Keratinocyte (primary cell): ENCODE measurements around the gene FUT8. TPM values are rescaled to one million over a fixed set of nuclear protein-coding genes. Genes with fewer than 3 reads are reported as not detected.

Source experiments
- DNase-seq: peaks from one replicate; pipeline ENCODE4 v3.0.0-alpha.2; 2011; ENCODE audit warnings: low read depth, missing footprints, low spot score
- FAIRE-seq: peaks from 2 replicates; lab custom pipeline; 2011; peaks lifted over from hg19 to GRCh38; lab: Jason Lieb, UNC
- H2AFZ ChIP-seq: 2 replicates; pipeline ENCODE4 v1.6.0; 2012; ENCODE audit warnings: low read length, control low read depth, inconsistent platforms; ENCODE audit not compliant: control insufficient read depth
- H3K27ac ChIP-seq: 2 replicates; pipeline ENCODE4 v1.5.1; 2011; ENCODE audit warnings: low read length; ENCODE audit not compliant: control insufficient read depth, insufficient read depth
- H3K27me3 ChIP-seq: 3 replicates; pipeline ENCODE4 v1.6.0; 2011; ENCODE audit warnings: low read length; ENCODE audit not compliant: control insufficient read depth, insufficient read depth; ENCODE audit errors: extremely low read depth
- H3K36me3 ChIP-seq, 2 experiments: 2 replicates in 1 of 2; 3 replicates in 1 of 2; pipeline ENCODE4 v1.5.1; 2011; ENCODE audit warnings: low read length in 2 of 2, mild to moderate bottlenecking in 1 of 2; ENCODE audit not compliant: control insufficient read depth in 2 of 2, insufficient read depth in 2 of 2; ENCODE audit errors: extremely low read depth in 1 of 2
- H3K4me1 ChIP-seq: 3 replicates; pipeline ENCODE4 v1.5.1; 2011; ENCODE audit warnings: low read length; ENCODE audit not compliant: control insufficient read depth, insufficient read depth; ENCODE audit errors: extremely low read depth
- H3K4me2 ChIP-seq: 3 replicates; pipeline ENCODE4 v1.6.0; 2011; ENCODE audit warnings: low read depth, low read length; ENCODE audit not compliant: control insufficient read depth, insufficient read depth; ENCODE audit errors: extremely low read depth
- H3K4me3 ChIP-seq, 3 experiments: fragments of 200-600 bp in 1 of 3; sonication (generic) in 1 of 3; 2 replicates in 2 of 3; 3 replicates in 1 of 3; pipeline ENCODE4 v1.5.1; 2011 to 2016; ENCODE audit warnings: low read length in 3 of 3, mild to moderate bottlenecking in 3 of 3, control low read depth in 2 of 3, inconsistent platforms in 1 of 3, low read depth in 1 of 3, mixed read lengths in 1 of 3, mixed run types in 1 of 3, moderate library complexity in 1 of 3; ENCODE audit not compliant: control insufficient read depth in 2 of 3, insufficient read depth in 2 of 3; ENCODE audit errors: extremely low read depth in 1 of 3
- H3K79me2 ChIP-seq: 2 replicates; pipeline ENCODE4 v1.6.0; 2012; ENCODE audit warnings: low read length; ENCODE audit not compliant: control insufficient read depth, insufficient read depth
- H3K9ac ChIP-seq: 3 replicates; pipeline ENCODE4 v1.6.0; 2011; ENCODE audit warnings: low read length; ENCODE audit not compliant: control insufficient read depth, insufficient read depth; ENCODE audit errors: extremely low read depth
- H3K9me1 ChIP-seq: 3 replicates; pipeline ENCODE4 v1.6.0; 2011; ENCODE audit warnings: low read length; ENCODE audit not compliant: control insufficient read depth, insufficient read depth; ENCODE audit errors: extremely low read depth
- H3K9me3 ChIP-seq: 2 replicates; pipeline ENCODE4 v1.5.1; 2012; ENCODE audit warnings: low read depth, low read length; ENCODE audit not compliant: control insufficient read depth
- H4K20me1 ChIP-seq: 3 replicates; pipeline ENCODE4 v1.6.0; 2011; ENCODE audit warnings: low read length; ENCODE audit not compliant: control insufficient read depth, insufficient read depth; ENCODE audit errors: extremely low read depth
- EZH2 ChIP-seq: IDR thresholded peaks from one replicate; pipeline ENCODE4 v1.6.1; 2012; ENCODE audit warnings: inconsistent platforms, mild to moderate bottlenecking, low read length, moderate library complexity
- dilution Hi-C: fragments of 300-500 bp; cut with MboI; formaldehyde crosslinking; loops from one replicate; pipeline ENCODE4 v1.7.0; 2020; ENCODE audit warnings: low sequenced_read_pairs; ENCODE audit not compliant: extremely low pct_ligation_motif_present
- polyA plus RNA-seq, 5 experiments: library from polyadenylated mRNA; depleted of rRNA in 3 of 5; stranded (reverse) in 3 of 5; stranded (forward) in 1 of 5; unstranded in 1 of 5; fragments of >200 nt; gene quantifications; 1 replicate in 1 of 5; 2 replicates in 3 of 5; 3 replicates in 1 of 5; pipeline versions ENCODE4 v1.2.1 to v1.2.3, GENCODE V29; 2011 to 2012; ENCODE audit warnings: missing spikeins in 2 of 5, low read depth in 1 of 5, low replicate concordance in 1 of 5
- TF ChIP-seq, protein P1 (sequence below), 3 experiments: IDR thresholded peaks in 1 of 3; conservative IDR thresholded peaks in 1 of 3; optimal IDR thresholded peaks in 1 of 3; 2 replicates in 2 of 3; 3 replicates in 1 of 3; pipeline versions ENCODE3 to v1.5.1; 2011; ENCODE audit warnings: low read length in 3 of 3, mild to moderate bottlenecking in 3 of 3, moderate library complexity in 2 of 3, control low read depth in 1 of 3, inconsistent platforms in 1 of 3; ENCODE audit not compliant: insufficient read depth in 2 of 3; ENCODE audit errors: extremely low read depth in 1 of 3

FUT8 gene
- polyA plus RNA-seq, 1 donor (not counting 4 experiments of a cell fraction or from before 2014, with no cell fraction given): 12.5 TPM

DNA sequence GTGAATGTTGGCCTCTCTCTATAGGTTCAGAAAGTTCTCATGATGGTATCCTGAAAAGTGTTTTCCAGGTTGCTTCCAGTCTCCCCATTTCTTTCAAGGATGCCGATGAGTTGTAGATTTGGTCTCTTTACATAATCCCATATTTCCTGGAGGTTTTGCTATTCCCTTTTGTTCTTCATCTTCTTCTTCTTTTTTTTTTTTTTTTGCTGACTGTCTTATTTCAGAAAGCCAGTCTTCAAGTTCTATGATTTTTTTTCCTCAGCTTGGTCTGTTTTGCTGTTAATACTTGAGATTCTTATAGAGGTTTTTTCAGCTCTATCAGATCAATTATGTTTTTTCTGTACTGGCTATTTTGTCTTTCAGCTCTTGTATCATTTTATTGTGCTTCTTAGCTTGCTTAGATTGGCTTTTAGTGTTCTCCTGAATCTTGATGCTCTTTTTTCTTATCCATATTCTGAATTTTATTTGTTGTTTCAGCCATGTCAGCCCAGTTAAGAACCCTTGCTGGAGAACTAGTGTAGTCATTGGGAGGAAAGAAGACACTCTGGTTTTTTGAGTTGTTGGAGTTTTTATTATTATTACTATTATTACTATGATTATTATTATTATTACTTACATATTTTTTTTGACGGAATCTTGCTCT lies 124.4 kb downstream of the FUT8 start:
- Histone ChIP-seq H3K9me1 (no peaks in the 10 kb centered on the region), H3K9me3 (no peaks in the 10 kb centered on the region), H3K4me1 (no peaks in the 10 kb centered on the region), H3K9ac (no peak overlapping the region), H4K20me1 (no peaks in the 10 kb centered on the region), H3K36me3 (no peaks in the 10 kb centered on the region), H3K27me3 (no peaks in the 10 kb centered on the region), H3K4me2 (no peak overlapping the region), H3K4me3 (no peak overlapping the region), H2AFZ (no peak overlapping the region), H3K27ac (no peak overlapping the region), H3K79me2 (no peaks in the 10 kb centered on the region)
- TF ChIP-seq, protein P1, sequence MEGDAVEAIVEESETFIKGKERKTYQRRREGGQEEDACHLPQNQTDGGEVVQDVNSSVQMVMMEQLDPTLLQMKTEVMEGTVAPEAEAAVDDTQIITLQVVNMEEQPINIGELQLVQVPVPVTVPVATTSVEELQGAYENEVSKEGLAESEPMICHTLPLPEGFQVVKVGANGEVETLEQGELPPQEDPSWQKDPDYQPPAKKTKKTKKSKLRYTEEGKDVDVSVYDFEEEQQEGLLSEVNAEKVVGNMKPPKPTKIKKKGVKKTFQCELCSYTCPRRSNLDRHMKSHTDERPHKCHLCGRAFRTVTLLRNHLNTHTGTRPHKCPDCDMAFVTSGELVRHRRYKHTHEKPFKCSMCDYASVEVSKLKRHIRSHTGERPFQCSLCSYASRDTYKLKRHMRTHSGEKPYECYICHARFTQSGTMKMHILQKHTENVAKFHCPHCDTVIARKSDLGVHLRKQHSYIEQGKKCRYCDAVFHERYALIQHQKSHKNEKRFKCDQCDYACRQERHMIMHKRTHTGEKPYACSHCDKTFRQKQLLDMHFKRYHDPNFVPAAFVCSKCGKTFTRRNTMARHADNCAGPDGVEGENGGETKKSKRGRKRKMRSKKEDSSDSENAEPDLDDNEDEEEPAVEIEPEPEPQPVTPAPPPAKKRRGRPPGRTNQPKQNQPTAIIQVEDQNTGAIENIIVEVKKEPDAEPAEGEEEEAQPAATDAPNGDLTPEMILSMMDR (optimal IDR thresholded peaks at IDR 0.05 in 1 of 3, IDR thresholded peaks at IDR 0.05 in 1 of 3, conservative IDR thresholded peaks at IDR 0.05 in 1 of 3; ENCODE audit: extremely low read depth in 1 of 3, insufficient read depth in 2 of 3, low read length in 3 of 3): no peak
- no peak for TF ChIP-seq EZH2
- FAIRE-seq: no peak
- no peak for DNase-seq
- dilution Hi-C loops: no loop called here

DNA sequence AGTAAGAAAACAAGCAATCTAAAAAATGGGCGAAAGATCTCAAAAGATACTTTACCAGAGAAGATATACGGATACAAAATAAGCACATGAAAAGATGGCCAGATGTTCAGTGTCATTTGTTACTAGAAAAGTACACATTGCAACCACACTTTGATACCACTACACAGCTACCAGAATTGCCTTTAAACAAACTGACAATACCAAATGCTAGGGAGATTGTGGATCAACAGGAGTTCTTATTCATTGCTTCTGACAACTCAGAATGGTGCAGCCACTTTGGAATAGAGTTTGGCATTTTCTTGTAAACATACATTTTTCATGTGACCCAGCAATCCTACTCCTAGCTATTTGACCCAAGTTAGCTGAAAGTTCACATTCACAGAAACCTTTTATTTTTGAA lies 136.3 kb downstream of the FUT8 start:
- Histone ChIP-seq H3K27me3 (no peaks in the 10 kb centered on the region), H3K4me3 (no peak overlapping the region), H3K9ac (no peak overlapping the region), H4K20me1 (no peaks in the 10 kb centered on the region), H3K4me1 (no peaks in the 10 kb centered on the region), H3K9me1 (no peaks in the 10 kb centered on the region), H3K27ac (no peak overlapping the region), H3K36me3 (no peaks in the 10 kb centered on the region), H2AFZ (no peak overlapping the region), H3K9me3 (no peaks in the 10 kb centered on the region), H3K79me2 (no peaks in the 10 kb centered on the region), H3K4me2 (no peak overlapping the region)
- dilution Hi-C loops: no loop called here
- DNase-seq: no peak
- no peak for TF ChIP-seq EZH2
- TF ChIP-seq, protein P1 (optimal IDR thresholded peaks at IDR 0.05 in 1 of 3, IDR thresholded peaks at IDR 0.05 in 1 of 3, conservative IDR thresholded peaks at IDR 0.05 in 1 of 3; ENCODE audit: extremely low read depth in 1 of 3, insufficient read depth in 2 of 3, low read length in 3 of 3): no peak
- no peak for FAIRE-seq
